ENCODE measurements around the gene KIF1B. TPM values are rescaled to one million over a fixed set of nuclear protein-coding genes. Genes with fewer than 3 reads are reported as not detected.

KIF1B gene
- total RNA-seq, 1 experiment from 2014 or later, result 28.1 TPM

- CTCF ChIA-PET, result interaction anchor here (1.0 to 1.6 kb wide), 3 partner anchors 10 to 106 kb away, joined by 3 to 8 read pairs (median 4); partner anchors contain the start of genes CENPS and PGD
- H3K36me3 ChIP-seq (ENCODE audit: control insufficient read depth in 1 of 2, insufficient read depth in 2 of 2, low read length in 2 of 2), result no peaks in the 10 kb centered on the region; a peak in 1 of 4 replicates
- no peak overlapping the region for H3K9ac ChIP-seq (ENCODE audit: low read length)
- H3K79me2 ChIP-seq (ENCODE audit: insufficient read depth, low read length), result no peaks in the 10 kb centered on the region
- DNase-seq (ENCODE audit: low read depth, low spot score), result no peak
- TF ChIP-seq MAX (IDR thresholded peaks at IDR 0.05), result no peak
- TF ChIP-seq POLR2A (IDR thresholded peaks at IDR 0.05; ENCODE audit: borderline replicate concordance, extremely low read depth, insufficient read depth, insufficient read length), result no peak
- TF ChIP-seq, protein P1, sequence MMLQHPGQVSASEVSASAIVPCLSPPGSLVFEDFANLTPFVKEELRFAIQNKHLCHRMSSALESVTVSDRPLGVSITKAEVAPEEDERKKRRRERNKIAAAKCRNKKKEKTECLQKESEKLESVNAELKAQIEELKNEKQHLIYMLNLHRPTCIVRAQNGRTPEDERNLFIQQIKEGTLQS (IDR thresholded peaks at IDR 0.05), result no peak
- no peak for TF ChIP-seq TCF7L2 (IDR thresholded peaks at IDR 0.05; ENCODE audit: borderline replicate concordance, extremely low read depth, insufficient read depth, insufficient read length)
- no peak for TF ChIP-seq POLR2AphosphoS5 (IDR thresholded peaks at IDR 0.05; ENCODE audit: low read depth, low read length)
- no peak for TF ChIP-seq EZH2phosphoT487 (IDR thresholded peaks at IDR 0.05; ENCODE audit: borderline replicate concordance)
- no peaks in the 10 kb centered on the region for H3K9me3 ChIP-seq (ENCODE audit: control insufficient read depth in 1 of 2, insufficient read depth in 1 of 2, low read depth in 1 of 2, low read length in 2 of 2)
- no peak overlapping the region for H3K27ac ChIP-seq (ENCODE audit: low read depth, low read length)
- RAD21 ChIA-PET (ENCODE audit: low non-redundant PET in 1 of 2, low total read pairs in 2 of 2, uncharacterized antibody in 2 of 2, unreplicated experiment in 2 of 2), result no interaction called here
- intact Hi-C loops (cut with micrococcal nuclease), result no loop called here
- POLR2A ChIA-PET, result interaction anchor here (2.3 kb wide), 1 partner anchor 10 kb away, joined by 11 read pairs; the partner anchor contains the start of gene PGD
- no peak overlapping the region for H3K4me2 ChIP-seq (ENCODE audit: low read length)
- H4K20me1 ChIP-seq (ENCODE audit: insufficient read depth), result no peaks in the 10 kb centered on the region
- no peak for ATAC-seq
- peaks cover 5 to 9% of the 10 kb centered on the region in 2 experiments; a peak in 3 of 4 replicates for H3K4me1 ChIP-seq (ENCODE audit: control insufficient read depth in 1 of 2, insufficient read depth in 2 of 2, low read length in 2 of 2)
- H3K9me2 ChIP-seq (ENCODE audit: insufficient read depth), result no peaks in the 10 kb centered on the region
- no peak overlapping the region for H2AFZ ChIP-seq (ENCODE audit: low read depth, low read length, poor library complexity, severe bottlenecking)
- H3K4me3 ChIP-seq (replicated peaks in 1 of 2; ENCODE audit: low read depth in 1 of 2, low read length in 2 of 2), result no peak overlapping the region
- no TSS peak for BruUV-seq (replicated peaks)
- H3K27me3 ChIP-seq (ENCODE audit: insufficient read depth, low read length), result no peaks in the 10 kb centered on the region
Observed at GRCh38 chr1:10388387-10388715, 178.0 kb downstream of the KIF1B start.

- intact Hi-C loops (cut with micrococcal nuclease), result no loop called here
- no TSS peak for BruUV-seq (replicated peaks)
- ChIA-PET RAD21 (ENCODE audit: low non-redundant PET in 1 of 2, low total read pairs in 2 of 2, uncharacterized antibody in 2 of 2, unreplicated experiment in 2 of 2) (no interaction called here), POLR2A (no interaction called here), CTCF (interaction anchor here (1.0 kb wide), 1 partner anchor 40 kb away, joined by 3 read pairs; the partner anchor contains the start of gene CENPS)
- Histone ChIP-seq H3K79me2 (ENCODE audit: insufficient read depth, low read length) (no peaks in the 10 kb centered on the region), H3K4me2 (ENCODE audit: low read length) (no peak overlapping the region), H3K27me3 (ENCODE audit: insufficient read depth, low read length) (no peaks in the 10 kb centered on the region), H4K20me1 (ENCODE audit: insufficient read depth) (no peaks in the 10 kb centered on the region), H3K4me3 (replicated peaks in 1 of 2; ENCODE audit: low read depth in 1 of 2, low read length in 2 of 2) (no peak overlapping the region), H3K9ac (ENCODE audit: low read length) (no peak overlapping the region), H3K9me2 (ENCODE audit: insufficient read depth) (no peaks in the 10 kb centered on the region), H3K4me1 (ENCODE audit: control insufficient read depth in 1 of 2, insufficient read depth in 2 of 2, low read length in 2 of 2) (peaks cover 5 to 9% of the 10 kb centered on the region in 2 experiments; a peak in 3 of 4 replicates), H3K27ac (ENCODE audit: low read depth, low read length) (no peak overlapping the region), H3K9me3 (ENCODE audit: control insufficient read depth in 1 of 2, insufficient read depth in 1 of 2, low read depth in 1 of 2, low read length in 2 of 2) (no peaks in the 10 kb centered on the region; a peak in 1 of 4 replicates), H2AFZ (ENCODE audit: low read depth, low read length, poor library complexity, severe bottlenecking) (no peak overlapping the region), H3K36me3 (ENCODE audit: control insufficient read depth in 1 of 2, insufficient read depth in 2 of 2, low read length in 2 of 2) (no peaks in the 10 kb centered on the region; a peak in 1 of 4 replicates)
- DNase-seq (ENCODE audit: low read depth, low spot score) (no peak), ATAC-seq (no peak)
- TF ChIP-seq CTCF (IDR thresholded peaks at IDR 0.05 in 2 of 3, conservative IDR thresholded peaks at IDR 0.05 in 1 of 3; ENCODE audit: borderline replicate concordance in 1 of 3, insufficient read depth in 1 of 3, low read depth in 2 of 3, low read length in 2 of 3), result no peak
- no peak for TF ChIP-seq FOSL1 (IDR thresholded peaks at IDR 0.05; ENCODE audit: low read depth)
- TF ChIP-seq CBX3 (IDR thresholded peaks at IDR 0.05; ENCODE audit: low read depth), result no peak
- TF ChIP-seq, protein P2, sequence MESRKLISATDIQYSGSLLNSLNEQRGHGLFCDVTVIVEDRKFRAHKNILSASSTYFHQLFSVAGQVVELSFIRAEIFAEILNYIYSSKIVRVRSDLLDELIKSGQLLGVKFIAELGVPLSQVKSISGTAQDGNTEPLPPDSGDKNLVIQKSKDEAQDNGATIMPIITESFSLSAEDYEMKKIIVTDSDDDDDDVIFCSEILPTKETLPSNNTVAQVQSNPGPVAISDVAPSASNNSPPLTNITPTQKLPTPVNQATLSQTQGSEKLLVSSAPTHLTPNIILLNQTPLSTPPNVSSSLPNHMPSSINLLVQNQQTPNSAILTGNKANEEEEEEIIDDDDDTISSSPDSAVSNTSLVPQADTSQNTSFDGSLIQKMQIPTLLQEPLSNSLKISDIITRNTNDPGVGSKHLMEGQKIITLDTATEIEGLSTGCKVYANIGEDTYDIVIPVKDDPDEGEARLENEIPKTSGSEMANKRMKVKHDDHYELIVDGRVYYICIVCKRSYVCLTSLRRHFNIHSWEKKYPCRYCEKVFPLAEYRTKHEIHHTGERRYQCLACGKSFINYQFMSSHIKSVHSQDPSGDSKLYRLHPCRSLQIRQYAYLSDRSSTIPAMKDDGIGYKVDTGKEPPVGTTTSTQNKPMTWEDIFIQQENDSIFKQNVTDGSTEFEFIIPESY (IDR thresholded peaks at IDR 0.05; ENCODE audit: extremely low read depth, insufficient replicate concordance, low read length), result no peak
- TF ChIP-seq ZNF274 (IDR thresholded peaks at IDR 0.05; ENCODE audit: low read depth, low read length), result no peak
- no peak for TF ChIP-seq JUND (IDR thresholded peaks at IDR 0.05)
- TF ChIP-seq TCF7L2 (IDR thresholded peaks at IDR 0.05; ENCODE audit: borderline replicate concordance, extremely low read depth, insufficient read depth, insufficient read length), result no peak
Observed at GRCh38 chr1:10389271-10389973, 179.1 kb downstream of the KIF1B start.

Measured in HCT116 (cell line).